Urinary bladder (tissue), 4 donors: ENCODE results near the gene AKNA. TPM values are rescaled to one million over a fixed set of nuclear protein-coding genes. Genes with fewer than 3 reads are reported as not detected.

Source experiments
- DNase-seq: peaks from one replicate; pipeline ENCODE4 v3.0.0-alpha.2; 2015; ENCODE audit errors: extremely low spot score
- H3K27ac ChIP-seq: one replicate; pipeline ENCODE4 v1.5.1; 2013; ENCODE audit warnings: low read depth, mild to moderate bottlenecking, moderate library complexity
- H3K36me3 ChIP-seq: one replicate; pipeline ENCODE4 v1.6.1; 2013; ENCODE audit warnings: mild to moderate bottlenecking, moderate library complexity; ENCODE audit not compliant: insufficient read depth
- H3K4me1 ChIP-seq: one replicate; pipeline ENCODE4 v1.6.1; 2013; ENCODE audit warnings: mild to moderate bottlenecking, moderate library complexity; ENCODE audit not compliant: insufficient read depth
- H3K4me3 ChIP-seq: one replicate; pipeline ENCODE4 v1.5.1; 2013; ENCODE audit warnings: low read depth, low read length
- WGBS: extraction: QIAGEN DNeasy Blood & Tissue Kit; methylation state at CpG from one replicate; pipeline ENCODE4 v1.1.7; 2013; 5-methylcytosine and 5-hydroxymethylcytosine counted together
- polyA plus RNA-seq: library from polyadenylated mRNA; stranded (reverse); fragments of 200-250 nt; gene quantifications from one replicate; pipeline ENCODE4 v1.2.3, GENCODE V29; 2013
- total RNA-seq: library from RNA; depleted of rRNA; stranded (reverse); fragments of >200 nt; gene quantifications from one replicate; pipeline ENCODE4 v1.2.3, GENCODE V29; 2014
- donor health status: healthy with polysubstance abuse.
- donor health status: healthy.

Gene AKNA
- total and polyA plus RNA-seq, 2 donors, result 21.2 to 25.5 TPM

DNA sequence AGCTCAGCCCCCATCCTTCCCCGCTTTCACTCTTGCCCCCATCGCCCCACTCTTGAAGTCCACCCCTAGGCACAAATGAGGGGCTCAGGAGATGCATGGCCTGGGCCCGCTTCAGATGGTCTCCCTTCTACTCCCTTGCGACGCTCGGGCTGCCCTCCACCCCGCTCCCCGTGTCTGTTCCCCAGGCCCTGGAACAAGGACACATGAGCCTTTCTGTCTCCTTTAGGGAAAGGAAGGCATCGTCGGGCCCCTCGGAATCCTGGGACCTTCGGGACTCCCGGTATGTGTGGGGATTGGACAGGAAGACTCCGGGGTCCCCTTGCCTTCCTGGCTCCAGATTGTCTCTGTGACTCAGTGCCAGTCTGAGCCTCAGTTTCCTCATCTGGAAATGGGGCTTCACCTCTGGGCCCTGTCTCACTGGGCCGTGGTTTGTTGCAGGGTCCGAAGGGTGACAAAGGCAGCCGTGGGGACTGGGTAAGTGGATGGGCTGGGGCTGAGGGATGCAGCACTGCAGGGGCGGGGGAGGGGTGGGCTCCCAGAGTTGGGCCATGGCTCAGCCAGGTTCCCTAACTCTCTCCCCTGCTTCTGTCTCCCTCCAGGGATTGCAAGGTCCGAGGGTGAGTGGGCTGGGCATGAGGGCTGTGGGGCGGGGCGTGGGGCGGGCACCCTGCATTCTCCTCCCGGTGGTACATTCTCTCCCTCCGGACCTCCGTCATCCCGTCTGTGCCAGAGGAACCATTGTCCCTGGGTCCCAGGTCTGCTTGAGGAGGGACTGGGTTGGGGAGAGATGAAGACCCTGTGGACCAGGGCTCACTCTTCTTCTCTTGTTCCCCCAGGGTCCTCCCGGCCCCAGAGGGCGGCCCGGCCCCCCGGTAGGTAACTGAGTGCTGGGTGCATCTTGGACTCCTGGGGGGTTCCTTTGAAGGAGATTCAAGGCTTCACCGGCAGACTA lies 86.7 kb downstream of the AKNA start:
- no peaks in the 10 kb centered on the region for H3K4me1 ChIP-seq
- H3K27ac ChIP-seq, result no peak overlapping the region
- WGBS, result 93% methylated on average over 31 of the region's 31 CpGs
- H3K4me3 ChIP-seq, result no peak overlapping the region
- no peaks in the 10 kb centered on the region for H3K36me3 ChIP-seq
- no peak for DNase-seq

DNA sequence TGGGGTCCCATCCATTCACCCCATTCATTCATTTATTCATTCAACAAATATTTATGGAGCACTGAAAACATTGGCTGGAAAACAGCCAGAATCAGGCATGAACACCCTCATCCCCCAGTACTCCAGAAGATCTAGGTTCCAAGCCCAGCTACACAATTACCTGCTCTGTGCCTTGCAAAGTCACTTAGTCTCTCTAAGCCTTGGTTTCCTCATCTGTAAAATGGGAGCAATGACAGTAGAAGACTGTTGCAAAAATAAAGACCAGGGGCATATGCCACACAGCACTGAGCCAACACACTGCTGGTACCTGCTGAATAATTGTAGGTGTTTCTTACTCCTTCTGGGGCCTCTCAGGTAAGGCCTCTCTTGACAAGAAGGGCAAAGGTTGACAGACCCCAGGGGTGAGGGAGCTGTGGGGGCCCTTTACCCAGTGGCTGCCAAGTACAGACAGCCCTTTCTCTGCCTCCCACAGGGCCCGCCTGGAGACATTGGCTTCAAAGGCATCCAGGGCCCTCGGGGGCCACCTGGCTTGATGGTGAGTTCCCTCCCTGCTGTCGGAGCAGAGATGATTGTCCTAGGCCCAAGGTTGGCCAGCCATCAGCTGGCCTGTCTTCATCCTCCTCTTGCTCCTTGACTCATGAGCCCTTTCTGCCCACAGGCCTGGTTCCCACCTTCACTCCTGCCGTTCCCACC lies 87.5 kb downstream of the AKNA start:
- Histone ChIP-seq H3K4me3 (no peak overlapping the region), H3K27ac (no peak overlapping the region), H3K4me1 (no peaks in the 10 kb centered on the region), H3K36me3 (no peaks in the 10 kb centered on the region)
- 94% methylated on average over 4 of the region's 4 CpGs for WGBS
- DNase-seq, result no peak

DNA sequence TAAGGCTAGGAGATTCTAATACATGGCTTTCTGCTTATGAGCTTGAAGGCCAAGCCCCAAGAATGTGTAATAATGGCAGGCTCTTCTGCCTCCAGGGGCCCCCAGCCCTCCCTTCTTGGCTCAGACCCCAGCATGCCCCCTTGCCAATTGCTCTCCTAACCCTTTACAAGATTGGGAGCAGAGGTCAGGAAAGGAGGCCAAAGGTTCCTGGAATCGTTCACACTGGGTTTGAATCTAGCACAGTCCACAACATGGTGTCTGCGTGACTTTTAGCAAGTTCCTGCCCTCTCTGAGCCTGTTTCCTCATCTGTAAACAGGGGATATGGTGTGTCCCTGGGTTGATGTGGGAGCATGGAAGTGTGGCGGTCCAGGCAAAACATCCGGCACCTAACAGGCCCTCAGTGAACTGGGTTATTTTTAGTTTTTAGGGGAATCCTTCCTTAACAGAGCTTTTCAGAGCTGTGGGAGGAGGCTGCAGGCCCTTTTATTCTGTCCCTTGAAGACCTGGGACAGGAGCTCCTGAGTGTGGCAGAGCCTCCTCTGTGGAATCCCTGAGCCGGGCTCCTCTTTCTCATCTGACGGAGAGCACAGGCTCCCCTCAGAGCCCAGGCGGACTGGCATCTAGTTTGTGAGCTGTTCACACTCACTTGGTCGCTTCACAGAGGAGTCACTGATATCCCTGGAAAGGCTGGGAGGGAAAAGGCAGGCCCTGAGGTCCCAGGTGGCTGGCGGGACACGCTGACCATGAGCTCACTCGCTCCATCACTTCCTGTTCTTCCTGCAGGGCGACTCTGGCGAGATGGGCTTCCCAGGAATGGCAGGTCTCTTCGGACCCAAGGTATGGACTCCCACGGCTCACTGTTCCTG lies 88.3 kb downstream of the AKNA start:
- no peak overlapping the region for H3K4me3 ChIP-seq
- DNase-seq, result no peak
- WGBS, result 91% methylated on average over 15 of the region's 15 CpGs
- H3K27ac ChIP-seq, result no peak overlapping the region
- no peaks in the 10 kb centered on the region for H3K4me1 ChIP-seq
- no peaks in the 10 kb centered on the region for H3K36me3 ChIP-seq

DNA sequence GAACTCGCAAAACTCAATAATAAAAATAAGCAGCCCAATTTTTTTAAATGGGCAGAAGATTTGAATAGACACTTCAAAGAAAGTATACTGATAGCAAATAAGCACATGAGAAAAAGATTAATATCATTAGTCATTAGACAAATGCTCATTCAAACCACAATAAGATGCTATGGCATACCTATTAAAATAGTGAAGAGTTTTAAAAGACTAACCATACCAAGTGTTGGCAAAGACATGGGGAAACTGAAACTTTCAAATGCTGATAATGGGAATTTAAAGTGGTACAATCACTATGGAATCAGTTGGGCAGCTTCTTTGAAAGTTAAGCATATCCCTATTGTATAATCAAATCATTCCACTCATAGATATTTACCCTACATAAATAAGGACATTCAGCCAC lies 91.4 kb downstream of the AKNA start:
- Histone ChIP-seq H3K4me3 (no peak overlapping the region), H3K36me3 (no peaks in the 10 kb centered on the region), H3K4me1 (no peaks in the 10 kb centered on the region), H3K27ac (no peak overlapping the region)
- no peak for DNase-seq
- WGBS, result 97% methylated on average over 1 of the region's 1 CpG

DNA sequence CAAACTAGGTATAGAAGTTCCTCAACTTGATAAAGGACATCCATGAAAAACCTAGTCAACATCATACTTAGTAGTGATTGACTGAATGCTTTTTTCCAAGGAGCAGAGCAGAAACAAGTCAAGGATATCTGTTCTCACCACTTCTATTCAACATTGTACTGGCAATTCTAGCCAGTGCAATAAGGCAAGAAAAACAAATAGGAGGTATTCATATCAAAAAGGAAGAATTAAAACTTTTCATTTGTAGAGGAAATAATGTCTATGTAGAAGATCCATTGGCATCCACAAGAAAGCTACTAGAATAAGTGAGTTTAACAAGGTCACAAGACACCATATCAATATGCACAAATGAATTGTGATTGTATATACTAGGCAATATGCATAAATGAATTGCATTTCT lies 93.1 kb downstream of the AKNA start:
- Histone ChIP-seq H3K36me3 (no peaks in the 10 kb centered on the region), H3K4me3 (no peak overlapping the region), H3K4me1 (no peaks in the 10 kb centered on the region), H3K27ac (no peak overlapping the region)
- DNase-seq, result no peak

DNA sequence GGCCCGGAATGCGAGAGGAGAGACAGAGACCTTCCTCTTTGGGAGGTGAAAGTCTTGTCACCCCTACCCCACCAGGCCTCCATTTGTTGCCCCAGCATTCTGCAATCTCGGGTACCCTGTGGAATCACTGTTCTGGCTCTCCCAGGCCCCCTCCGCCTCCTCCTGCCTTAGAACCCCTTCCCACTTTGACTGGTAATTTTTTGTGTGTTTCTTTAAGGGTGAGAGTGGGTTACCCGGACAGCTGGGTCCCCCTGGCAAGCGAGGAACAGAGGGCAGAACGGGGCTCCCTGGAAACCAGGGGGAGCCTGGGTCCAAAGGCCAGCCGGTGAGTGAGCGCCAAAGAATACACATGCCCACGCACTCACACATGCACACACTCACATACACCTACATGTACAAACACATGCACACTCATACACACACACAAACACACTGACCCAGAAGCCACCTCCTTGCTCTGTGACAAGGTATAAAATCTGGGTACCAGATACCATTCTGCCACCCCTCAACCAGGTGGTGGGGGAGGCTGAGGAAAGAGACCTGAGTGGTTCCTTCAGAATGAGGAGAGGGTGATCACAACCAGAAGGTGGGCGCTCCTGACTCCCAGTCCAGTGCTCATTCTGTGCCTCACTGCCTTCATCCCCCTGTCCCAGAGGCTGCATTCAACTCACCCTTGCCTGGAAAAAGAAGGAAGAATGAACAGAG lies 95.7 kb downstream of the AKNA start:
- no peaks in the 10 kb centered on the region for H3K36me3 ChIP-seq
- H3K4me3 ChIP-seq, result no peak overlapping the region
- no peak for DNase-seq
- WGBS, result 90% methylated on average over 11 of the region's 11 CpGs
- H3K27ac ChIP-seq, result no peak overlapping the region
- no peaks in the 10 kb centered on the region for H3K4me1 ChIP-seq

DNA sequence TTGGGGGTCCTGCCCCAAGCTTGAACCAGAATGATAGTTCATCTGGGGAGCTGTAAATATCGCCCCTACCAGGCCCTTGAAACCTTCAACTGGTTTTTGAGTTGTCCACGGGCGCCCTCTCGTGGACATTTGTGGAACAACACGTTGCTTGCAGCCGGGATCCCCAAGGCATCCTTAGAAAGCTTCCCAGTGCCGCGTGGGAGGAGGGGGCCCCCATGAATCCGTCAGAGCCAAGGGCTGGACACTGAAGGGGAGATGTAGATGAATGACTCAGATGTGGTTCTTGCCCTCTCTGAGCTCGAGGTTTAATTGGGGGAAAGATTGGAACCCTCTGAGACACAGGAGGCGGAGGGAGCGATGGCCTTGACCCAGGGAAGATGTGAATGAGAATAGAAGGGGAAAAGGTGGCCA lies 96.7 kb downstream of the AKNA start:
- WGBS, result 19% methylated on average over 12 of the region's 12 CpGs

DNA sequence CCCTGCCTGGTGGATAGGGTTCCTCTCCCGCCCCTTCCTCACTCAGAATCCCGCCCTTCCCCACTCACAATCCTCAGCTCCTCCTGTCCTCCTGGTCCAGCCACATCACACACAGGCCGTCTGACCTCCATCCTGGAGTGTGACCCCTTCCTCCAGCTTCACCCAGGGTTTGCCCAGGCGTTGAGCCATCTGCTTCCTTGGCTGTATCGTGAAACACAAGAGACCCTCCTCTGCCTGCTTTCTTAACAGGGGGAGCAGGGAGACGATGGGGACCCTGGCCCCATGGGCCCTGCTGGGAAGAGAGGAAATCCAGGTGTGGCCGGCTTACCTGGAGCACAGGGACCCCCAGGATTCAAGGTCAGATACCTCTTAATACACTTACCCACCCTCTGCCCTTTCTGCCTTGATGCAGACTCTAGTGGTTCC lies 97.2 kb downstream of the AKNA start:
- Histone ChIP-seq H3K27ac (no peak overlapping the region), H3K4me1 (no peaks in the 10 kb centered on the region), H3K36me3 (no peaks in the 10 kb centered on the region), H3K4me3 (no peak overlapping the region)
- 66% methylated on average over 7 of the region's 7 CpGs for WGBS
- DNase-seq, result no peak

More for the DNA sequence above, 96.7 kb downstream of the AKNA start:
- Histone ChIP-seq H3K4me3 (no peak overlapping the region), H3K36me3 (no peaks in the 10 kb centered on the region), H3K4me1 (no peaks in the 10 kb centered on the region), H3K27ac (no peak overlapping the region)
- no peak for DNase-seq

DNA sequence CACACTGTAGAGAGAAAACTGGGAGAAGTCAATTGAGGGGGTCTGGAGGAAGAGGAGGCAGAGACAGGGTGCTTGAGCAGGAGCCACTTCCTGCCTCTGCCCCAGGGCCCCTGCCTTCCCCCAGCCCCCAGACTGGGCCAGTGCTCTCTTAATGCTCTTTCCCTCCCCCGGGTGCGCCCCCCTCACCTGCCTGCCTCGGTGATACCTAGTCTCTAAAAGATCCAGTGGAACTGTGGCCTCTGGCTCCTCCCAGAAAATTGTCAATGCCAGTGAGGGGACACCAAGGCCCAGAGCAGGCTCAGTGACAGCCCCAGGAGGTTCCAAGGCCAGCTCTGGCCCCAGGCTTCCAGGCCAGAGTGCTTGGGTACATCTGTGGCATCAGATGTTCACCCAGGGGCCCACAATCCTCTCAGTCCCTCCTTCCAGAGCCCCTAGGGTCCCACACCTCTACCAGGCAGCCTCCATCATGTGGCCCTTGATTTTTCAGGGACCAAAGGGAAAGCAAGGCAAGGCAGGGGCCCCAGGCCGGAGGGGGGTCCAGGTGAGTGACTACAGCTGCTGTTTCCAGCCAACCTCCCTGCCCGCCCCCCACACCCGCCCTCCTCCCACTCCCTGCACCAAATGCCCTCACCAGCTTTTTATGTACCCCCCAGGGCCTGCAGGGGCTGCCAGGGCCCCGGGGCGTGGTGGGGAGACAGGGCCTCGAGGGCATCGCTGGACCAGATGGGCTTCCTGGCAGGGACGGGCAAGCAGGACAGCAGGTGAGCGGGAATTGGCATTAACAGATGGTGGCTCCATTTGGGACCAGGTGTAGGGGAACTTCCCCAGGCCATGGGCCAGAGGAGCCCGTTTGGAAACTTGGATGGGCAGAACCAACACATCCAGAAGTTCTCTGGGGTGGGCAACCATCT lies 98.0 kb downstream of the AKNA start:
- no peaks in the 10 kb centered on the region for H3K4me1 ChIP-seq
- no peak overlapping the region for H3K27ac ChIP-seq
- no peak for DNase-seq
- no peaks in the 10 kb centered on the region for H3K36me3 ChIP-seq
- 90% methylated on average over 13 of the region's 13 CpGs for WGBS
- no peak overlapping the region for H3K4me3 ChIP-seq

DNA sequence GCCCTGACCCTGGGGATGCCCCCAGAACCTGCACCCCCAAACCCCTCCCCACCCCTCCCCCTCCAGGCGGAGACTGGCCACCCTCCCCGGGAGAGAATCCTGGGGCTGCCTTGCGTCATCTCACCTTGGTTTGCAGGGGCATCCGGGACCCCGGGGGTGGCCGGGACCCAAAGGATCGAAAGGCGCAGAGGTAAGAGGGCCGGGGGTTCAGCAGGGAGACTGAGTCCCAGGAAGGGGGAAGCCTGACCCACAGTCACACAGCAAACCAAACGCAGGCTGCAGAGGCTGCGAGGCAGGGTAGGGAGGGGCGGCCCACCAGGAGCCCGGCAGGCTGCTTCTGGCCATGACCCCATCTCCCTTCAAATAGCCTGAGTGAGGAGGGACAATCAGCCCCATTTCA lies 98.7 kb downstream of the AKNA start:
- no peak overlapping the region for H3K4me3 ChIP-seq
- DNase-seq, result no peak
- H3K27ac ChIP-seq, result no peak overlapping the region
- WGBS, result 89% methylated on average over 13 of the region's 13 CpGs
- H3K36me3 ChIP-seq, result no peaks in the 10 kb centered on the region
- H3K4me1 ChIP-seq, result no peaks in the 10 kb centered on the region

DNA sequence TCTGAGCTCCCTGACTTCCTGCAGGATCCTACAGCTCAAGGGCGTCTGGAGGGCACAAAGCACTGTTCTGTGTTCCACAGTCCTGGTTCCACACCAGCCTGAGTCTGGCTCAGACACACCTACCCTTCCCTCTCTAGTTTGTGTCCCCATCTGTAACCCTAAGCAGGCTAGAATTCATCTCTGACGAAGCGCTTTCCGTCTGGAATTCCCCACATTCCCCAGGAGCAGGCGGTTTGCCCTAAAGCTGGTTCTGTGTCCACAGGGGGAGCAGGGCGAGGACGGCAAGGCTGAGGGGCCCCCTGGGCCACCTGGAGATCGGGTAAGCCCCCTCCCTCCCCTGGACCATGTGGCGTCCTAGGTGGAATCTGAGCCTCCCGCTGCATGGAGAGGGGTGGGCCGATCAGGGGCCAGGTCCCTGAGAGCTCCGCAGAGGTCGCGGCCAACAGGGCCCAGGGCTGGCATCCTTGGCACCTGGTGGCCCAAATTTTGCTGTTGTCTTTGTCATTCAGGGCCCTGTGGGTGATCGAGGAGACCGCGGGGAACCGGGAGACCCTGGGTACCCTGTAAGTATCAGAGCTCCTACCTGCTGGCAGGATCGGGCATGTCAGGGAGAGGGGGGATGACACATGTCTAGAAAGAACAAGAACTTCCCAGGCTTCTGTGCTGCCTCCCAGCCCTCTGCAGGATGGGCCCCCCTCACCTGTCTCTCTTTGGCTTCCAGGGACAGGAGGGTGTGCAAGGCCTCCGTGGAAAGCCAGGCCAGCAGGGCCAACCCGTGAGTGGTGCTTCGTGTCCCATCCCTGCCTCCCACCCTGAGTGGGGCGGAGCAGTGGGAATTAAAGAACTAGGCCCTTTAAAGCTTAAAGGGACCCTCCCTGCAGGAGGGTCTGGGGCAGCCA lies 99.3 kb downstream of the AKNA start:
- whole genome bisulfite sequencing, result 69% methylated on average over 23 of the region's 23 CpGs
- Histone ChIP-seq H3K36me3 (no peaks in the 10 kb centered on the region), H3K27ac (no peak overlapping the region), H3K4me1 (no peaks in the 10 kb centered on the region), H3K4me3 (no peak overlapping the region)
- DNase-seq, result no peak
